Ishikawa (cell line): ENCODE data around the gene OR2M4.

Experiments
- CEBPB ChIP-seq: IDR thresholded peaks from 2 replicates; pipeline ENCODE4 v1.6.1; 2012
- CREB1 ChIP-seq: IDR thresholded peaks from 2 replicates; pipeline ENCODE4 v1.6.1; 2012; ENCODE audit warnings: low read depth
- EGR1 ChIP-seq: IDR thresholded peaks from 2 replicates; pipeline ENCODE4 v1.6.1; 2012
- EP300 ChIP-seq: IDR thresholded peaks from 2 replicates; pipeline ENCODE4 v1.6.1; 2012; ENCODE audit warnings: borderline replicate concordance
- MAX ChIP-seq: IDR thresholded peaks from 2 replicates; pipeline ENCODE4 v1.6.1; 2012
- NFIC ChIP-seq: IDR thresholded peaks from 2 replicates; pipeline ENCODE4 v1.6.1; 2012
- RAD21 ChIP-seq: IDR thresholded peaks from 2 replicates; pipeline ENCODE4 v1.6.1; 2012; ENCODE audit warnings: low read depth
- REST ChIP-seq: IDR thresholded peaks from 2 replicates; pipeline ENCODE4 v1.6.1; 2012; ENCODE audit warnings: low read depth, mild to moderate bottlenecking
- TAF1 ChIP-seq: IDR thresholded peaks from 2 replicates; pipeline ENCODE4 v1.6.1; 2012; ENCODE audit warnings: low read depth, mild to moderate bottlenecking
- TCF12 ChIP-seq: IDR thresholded peaks from 2 replicates; pipeline ENCODE4 v1.6.1; 2012; ENCODE audit warnings: low read depth
- TEAD4 ChIP-seq: IDR thresholded peaks from 2 replicates; pipeline ENCODE4 v1.6.1; 2012
- YY1 ChIP-seq: IDR thresholded peaks from 2 replicates; pipeline ENCODE4 v1.6.1; 2012; ENCODE audit warnings: low read depth

- no peak for TF ChIP-seq REST
- TF ChIP-seq TAF1 = no peak
- no peak for TF ChIP-seq RAD21
- no peak for TF ChIP-seq YY1
- no peak for TF ChIP-seq CREB1
- no peak for TF ChIP-seq TCF12
- no peak for TF ChIP-seq MAX
- TF ChIP-seq NFIC = no peak
- TF ChIP-seq EP300 = no peak
- TF ChIP-seq TEAD4 = no peak
- TF ChIP-seq EGR1 = no peak
- TF ChIP-seq CEBPB = no peak
Observed at GRCh38 chr1:248231117-248231516, at the start of gene OR2M4.
